ENCODE measurements around the gene CFAP70.

DNA sequence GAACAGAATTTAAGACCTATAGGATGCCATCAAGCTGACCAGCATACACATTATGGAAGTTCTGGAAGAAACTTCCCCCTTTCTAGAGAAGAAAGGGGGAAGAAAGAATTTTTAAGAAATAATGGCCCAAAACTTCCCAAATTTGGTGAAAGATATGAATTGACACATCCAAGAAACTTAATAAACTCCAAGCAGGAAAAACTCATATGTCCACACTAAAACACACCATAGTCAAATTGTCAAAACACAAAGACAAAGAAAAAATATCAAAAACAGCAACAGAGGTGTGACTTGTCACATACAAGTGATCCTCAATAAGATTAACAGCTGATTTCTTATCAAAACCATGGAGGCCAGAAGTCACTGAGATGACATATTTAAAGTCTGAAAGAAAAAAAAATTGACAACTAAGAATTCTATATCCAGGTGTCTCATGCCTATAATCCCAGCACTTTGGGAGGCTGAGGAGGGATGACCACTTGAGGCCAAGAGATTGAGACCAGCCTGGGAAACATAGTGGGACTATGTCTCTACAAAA is 52.4 kb downstream of the CFAP70 start:
- TF ChIP-seq, protein P1, sequence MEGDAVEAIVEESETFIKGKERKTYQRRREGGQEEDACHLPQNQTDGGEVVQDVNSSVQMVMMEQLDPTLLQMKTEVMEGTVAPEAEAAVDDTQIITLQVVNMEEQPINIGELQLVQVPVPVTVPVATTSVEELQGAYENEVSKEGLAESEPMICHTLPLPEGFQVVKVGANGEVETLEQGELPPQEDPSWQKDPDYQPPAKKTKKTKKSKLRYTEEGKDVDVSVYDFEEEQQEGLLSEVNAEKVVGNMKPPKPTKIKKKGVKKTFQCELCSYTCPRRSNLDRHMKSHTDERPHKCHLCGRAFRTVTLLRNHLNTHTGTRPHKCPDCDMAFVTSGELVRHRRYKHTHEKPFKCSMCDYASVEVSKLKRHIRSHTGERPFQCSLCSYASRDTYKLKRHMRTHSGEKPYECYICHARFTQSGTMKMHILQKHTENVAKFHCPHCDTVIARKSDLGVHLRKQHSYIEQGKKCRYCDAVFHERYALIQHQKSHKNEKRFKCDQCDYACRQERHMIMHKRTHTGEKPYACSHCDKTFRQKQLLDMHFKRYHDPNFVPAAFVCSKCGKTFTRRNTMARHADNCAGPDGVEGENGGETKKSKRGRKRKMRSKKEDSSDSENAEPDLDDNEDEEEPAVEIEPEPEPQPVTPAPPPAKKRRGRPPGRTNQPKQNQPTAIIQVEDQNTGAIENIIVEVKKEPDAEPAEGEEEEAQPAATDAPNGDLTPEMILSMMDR (IDR thresholded peaks at IDR 0.05) = no peak
- TF ChIP-seq POLR2AphosphoS5 (IDR thresholded peaks at IDR 0.05) (no peak), EP300 (IDR thresholded peaks at IDR 0.05) (no peak), POLR2A (IDR thresholded peaks at IDR 0.05) (no peak)

All from gastroesophageal sphincter (tissue), 3 donors.